ENCODE results near the gene ALDOC. TPM values are rescaled to one million over a fixed set of nuclear protein-coding genes. Genes with fewer than 3 reads are reported as not detected.

The ALDOC gene
- total and polyA plus RNA-seq, 3 experiments from 2014 or later: 12.8 to 58.2 (median 13.6) TPM

- Mint-ChIP-seq H3K4me3 (no peak overlapping the region), H3K27ac (no peak overlapping the region), H3K27me3 (peaks cover 0 to 6% of the 10 kb centered on the region in 2 donors), H3K9me3 (no peaks in the 10 kb centered on the region), H3K36me3 (no peaks in the 10 kb centered on the region), H3K4me1 (no peaks in the 10 kb centered on the region)
- Histone ChIP-seq H3K4me1 (ENCODE audit: insufficient read depth, low read length) (no peaks in the 10 kb centered on the region), H3K9me3 (ENCODE audit: low read length) (no peaks in the 10 kb centered on the region), H3K27ac (ENCODE audit: low read depth, low read length) (no peak overlapping the region), H3K36me3 (ENCODE audit: insufficient read depth, low read length) (no peaks in the 10 kb centered on the region), H3K27me3 (ENCODE audit: insufficient read depth, low read length, poor library complexity, severe bottlenecking) (no peaks in the 10 kb centered on the region), H3K4me3 (ENCODE audit: low read length) (no peak overlapping the region)
- ChIA-PET POLR2A (no interaction called here), CTCF (no interaction called here)
- no peak for DNase-seq
Measured at GRCh38 chr17:28533091-28533807, 43.4 kb downstream of the ALDOC start.

GRCh38 chr17:28532050-28532960, 44.4 kb downstream of the ALDOC start:
- no peaks in the 10 kb centered on the region for H3K9me3 Mint-ChIP-seq
- ChIA-PET CTCF (no interaction called here), POLR2A (no interaction called here)
- no peaks in the 10 kb centered on the region for H3K36me3 ChIP-seq (ENCODE audit: insufficient read depth, low read length)
- H3K36me3 Mint-ChIP-seq: no peaks in the 10 kb centered on the region
- H3K9me3 ChIP-seq (ENCODE audit: low read length): no peaks in the 10 kb centered on the region
- no peak for DNase-seq
- peaks cover 0 to under 1% (median 0%) of the 10 kb centered on the region in 3 donors for H3K4me1 Mint-ChIP-seq
- no peaks in the 10 kb centered on the region for H3K27me3 ChIP-seq (ENCODE audit: insufficient read depth, low read length, poor library complexity, severe bottlenecking)
- H3K4me1 ChIP-seq (ENCODE audit: insufficient read depth, low read length): no peaks in the 10 kb centered on the region
- no peak overlapping the region for H3K27ac Mint-ChIP-seq
- H3K27ac ChIP-seq (ENCODE audit: low read depth, low read length): no peak overlapping the region
- H3K4me3 Mint-ChIP-seq: no peak overlapping the region
- peaks cover 0 to 6% of the 10 kb centered on the region in 2 donors for H3K27me3 Mint-ChIP-seq
- H3K4me3 ChIP-seq (ENCODE audit: low read length): no peak overlapping the region

- Mint-ChIP-seq H3K27ac (peak overlapping the region in 1 of 8 donors; percentile 51), H3K27me3 (peaks cover 0 to 6% of the 10 kb centered on the region in 2 donors), H3K9me3 (no peaks in the 10 kb centered on the region), H3K36me3 (no peaks in the 10 kb centered on the region), H3K4me1 (peaks cover 0 to 1% (median 0%) of the 10 kb centered on the region in 3 donors), H3K4me3 (no peak overlapping the region)
- POLR2A ChIA-PET: interaction anchor here (0.6 kb wide), 1 partner anchor 35 kb away, joined by 3 read pairs; no protein-coding TSS in a partner anchor
- DNase-seq: no peak
- H3K4me1 ChIP-seq (ENCODE audit: insufficient read depth, low read length): no peaks in the 10 kb centered on the region
- H3K27me3 ChIP-seq (ENCODE audit: insufficient read depth, low read length, poor library complexity, severe bottlenecking): no peaks in the 10 kb centered on the region
- no peaks in the 10 kb centered on the region for H3K36me3 ChIP-seq (ENCODE audit: insufficient read depth, low read length)
- H3K27ac ChIP-seq (ENCODE audit: low read depth, low read length): no peak overlapping the region
- H3K4me3 ChIP-seq (ENCODE audit: low read length): no peak overlapping the region
- CTCF ChIA-PET: no interaction called here
- no peaks in the 10 kb centered on the region for H3K9me3 ChIP-seq (ENCODE audit: low read length)
Measured at GRCh38 chr17:28530926-28531325, 45.8 kb downstream of the ALDOC start.

DNA sequence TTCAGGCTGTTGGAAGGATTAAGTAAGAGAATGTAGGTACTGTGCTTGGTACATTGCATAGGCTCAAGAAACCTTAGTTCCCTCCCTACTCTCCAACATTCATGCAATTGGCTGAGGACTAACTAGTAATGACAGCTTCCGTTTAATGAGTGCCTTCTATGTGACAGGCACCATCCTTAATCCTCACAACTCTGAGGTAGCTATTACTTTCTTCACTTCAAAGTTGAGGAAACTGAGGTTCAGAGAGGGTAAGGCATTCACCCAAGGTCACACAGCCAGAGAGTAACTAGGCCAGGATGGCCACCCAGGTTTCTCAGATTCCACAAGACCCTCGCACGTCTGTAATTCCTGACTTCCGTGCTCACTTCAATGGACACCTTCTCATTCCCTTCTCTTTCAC, 46.4 kb downstream of the ALDOC start:
- no peaks in the 10 kb centered on the region for H3K36me3 Mint-ChIP-seq
- Histone ChIP-seq H3K4me1 (ENCODE audit: insufficient read depth, low read length) (no peaks in the 10 kb centered on the region), H3K27ac (ENCODE audit: low read depth, low read length) (no peak overlapping the region), H3K4me3 (ENCODE audit: low read length) (no peak overlapping the region), H3K36me3 (ENCODE audit: insufficient read depth, low read length) (no peaks in the 10 kb centered on the region), H3K27me3 (ENCODE audit: insufficient read depth, low read length, poor library complexity, severe bottlenecking) (no peaks in the 10 kb centered on the region), H3K9me3 (ENCODE audit: low read length) (no peaks in the 10 kb centered on the region)
- no peak overlapping the region for H3K27ac Mint-ChIP-seq
- DNase-seq: no peak
- H3K9me3 Mint-ChIP-seq: no peaks in the 10 kb centered on the region
- no peak overlapping the region for H3K4me3 Mint-ChIP-seq
- peaks cover 0 to 1% (median 0%) of the 10 kb centered on the region in 3 donors for H3K4me1 Mint-ChIP-seq
- ChIA-PET CTCF (interaction anchor here (0.8 kb wide), 1 partner anchor 10 kb away, joined by 3 read pairs; no protein-coding TSS in a partner anchor), POLR2A (no interaction called here)
- peaks cover 0 to 6% of the 10 kb centered on the region in 2 donors for H3K27me3 Mint-ChIP-seq

GRCh38 chr17:28529013-28529400, 47.7 kb downstream of the ALDOC start:
- POLR2A ChIA-PET: no interaction called here
- H3K4me3 ChIP-seq (ENCODE audit: low read length): no peak overlapping the region
- H3K27ac ChIP-seq (ENCODE audit: low read depth, low read length): no peak overlapping the region
- Mint-ChIP-seq H3K4me1 (peaks cover 0 to 1% (median 0%) of the 10 kb centered on the region in 3 donors), H3K4me3 (no peak overlapping the region), H3K27ac (peak overlapping the region in 1 of 8 donors; percentile 50), H3K9me3 (no peaks in the 10 kb centered on the region), H3K27me3 (peaks cover 0 to 6% of the 10 kb centered on the region in 2 donors), H3K36me3 (no peaks in the 10 kb centered on the region)
- H3K9me3 ChIP-seq (ENCODE audit: low read length): no peaks in the 10 kb centered on the region
- DNase-seq: no peak
- CTCF ChIA-PET: interaction anchor here (1.4 to 1.6 kb wide), 2 partner anchors 11 to 18 kb away, joined by 3 to 5 read pairs; no protein-coding TSS in a partner anchor
- no peaks in the 10 kb centered on the region for H3K4me1 ChIP-seq (ENCODE audit: insufficient read depth, low read length)
- H3K27me3 ChIP-seq (ENCODE audit: insufficient read depth, low read length, poor library complexity, severe bottlenecking): no peaks in the 10 kb centered on the region
- H3K36me3 ChIP-seq (ENCODE audit: insufficient read depth, low read length): no peaks in the 10 kb centered on the region

DNA sequence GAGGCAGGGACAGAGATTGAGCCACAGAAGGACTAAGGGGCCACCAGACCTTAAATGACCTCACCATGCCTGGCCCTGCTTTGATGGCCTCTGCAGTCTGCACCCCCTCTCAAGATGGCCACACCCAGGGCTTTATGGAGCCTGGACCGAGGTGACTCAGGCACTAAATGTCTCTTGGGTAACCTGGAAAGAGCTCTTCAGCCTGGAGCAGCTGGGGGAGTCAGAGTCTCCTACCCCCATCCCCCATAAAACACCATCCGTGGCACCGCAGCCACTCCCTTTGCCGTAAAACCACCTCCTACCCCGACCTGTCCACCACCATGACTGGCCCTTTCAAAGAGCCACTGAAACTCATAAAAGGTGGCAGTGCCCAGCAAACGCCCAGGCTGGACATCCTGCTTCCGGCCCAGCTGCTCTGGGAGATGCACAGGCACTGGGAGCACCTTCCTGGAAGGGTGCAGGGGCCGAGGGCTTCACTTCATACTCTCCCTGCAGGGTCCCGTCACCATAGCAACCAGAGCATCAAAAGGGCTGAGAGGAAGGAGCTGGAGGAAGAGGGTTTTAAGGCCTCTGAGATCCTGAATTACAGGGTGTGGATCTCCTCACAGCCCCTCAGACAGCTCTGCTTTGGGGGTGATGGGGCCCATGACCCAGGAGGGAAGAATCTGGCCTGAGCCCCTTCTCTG, 48.2 kb downstream of the ALDOC start:
- Mint-ChIP-seq H3K9me3 (no peaks in the 10 kb centered on the region), H3K4me1 (peaks cover 0 to 1% (median 0%) of the 10 kb centered on the region in 3 donors), H3K27ac (no peak overlapping the region), H3K27me3 (peaks cover 0 to 6% of the 10 kb centered on the region in 2 donors), H3K36me3 (no peaks in the 10 kb centered on the region), H3K4me3 (no peak overlapping the region)
- Histone ChIP-seq H3K4me1 (ENCODE audit: insufficient read depth, low read length) (no peaks in the 10 kb centered on the region), H3K36me3 (ENCODE audit: insufficient read depth, low read length) (no peaks in the 10 kb centered on the region), H3K27ac (ENCODE audit: low read depth, low read length) (no peak overlapping the region), H3K9me3 (ENCODE audit: low read length) (no peaks in the 10 kb centered on the region), H3K4me3 (ENCODE audit: low read length) (no peak overlapping the region), H3K27me3 (ENCODE audit: insufficient read depth, low read length, poor library complexity, severe bottlenecking) (no peaks in the 10 kb centered on the region)
- DNase-seq: no peak
- CTCF ChIA-PET: interaction anchor here (1.4 to 1.6 kb wide), 2 partner anchors 11 to 19 kb away, joined by 3 to 5 read pairs; no protein-coding TSS in a partner anchor
- POLR2A ChIA-PET: no interaction called here

- Histone ChIP-seq H3K36me3 (ENCODE audit: insufficient read depth, low read length) (no peaks in the 10 kb centered on the region), H3K4me1 (ENCODE audit: insufficient read depth, low read length) (no peaks in the 10 kb centered on the region), H3K27me3 (ENCODE audit: insufficient read depth, low read length, poor library complexity, severe bottlenecking) (no peaks in the 10 kb centered on the region), H3K9me3 (ENCODE audit: low read length) (no peaks in the 10 kb centered on the region), H3K27ac (ENCODE audit: low read depth, low read length) (no peak overlapping the region), H3K4me3 (ENCODE audit: low read length) (no peak overlapping the region)
- Mint-ChIP-seq H3K27me3 (peaks cover 0 to 6% of the 10 kb centered on the region in 2 donors), H3K36me3 (no peaks in the 10 kb centered on the region), H3K4me1 (peaks cover 0 to 1% (median 0%) of the 10 kb centered on the region in 3 donors), H3K27ac (no peak overlapping the region), H3K4me3 (no peak overlapping the region), H3K9me3 (no peaks in the 10 kb centered on the region)
- CTCF ChIA-PET: interaction anchor here (1.4 to 1.6 kb wide), 2 partner anchors 12 to 20 kb away, joined by 3 to 5 read pairs; no protein-coding TSS in a partner anchor
- DNase-seq: no peak
- POLR2A ChIA-PET: no interaction called here
Measured at GRCh38 chr17:28527859-28528258, 48.8 kb downstream of the ALDOC start.

Data from CD8-positive, alpha-beta memory T cell (primary cell).